Gastrocnemius medialis (tissue), 4 donors: ENCODE measurements around the gene FEZ2.

ENCODE experiments used
- POLR2A ChIP-seq, 2 donors: fragments of 450-650 bp; IDR thresholded peaks; one replicate each; pipeline ENCODE4 v1.6.1; 2017; ENCODE audit warnings: antibody characterized with exemption in 2 of 2, mild to moderate bottlenecking in 2 of 2, moderate library complexity in 2 of 2
- TF ChIP-seq, protein P1 (sequence below), 5 experiments: fragments of 450-650 bp in 3 of 5; fragments of 200-600 bp in 2 of 5; sonication (generic) in 2 of 5; IDR thresholded peaks in 4 of 5; conservative IDR thresholded peaks in 1 of 5; 1 replicate in 4 of 5; 2 replicates in 1 of 5; pipeline ENCODE4 v1.5.1; 2016 to 2019; ENCODE audit warnings: antibody characterized with exemption in 5 of 5, mild to moderate bottlenecking in 3 of 5, moderate library complexity in 3 of 5

DNA sequence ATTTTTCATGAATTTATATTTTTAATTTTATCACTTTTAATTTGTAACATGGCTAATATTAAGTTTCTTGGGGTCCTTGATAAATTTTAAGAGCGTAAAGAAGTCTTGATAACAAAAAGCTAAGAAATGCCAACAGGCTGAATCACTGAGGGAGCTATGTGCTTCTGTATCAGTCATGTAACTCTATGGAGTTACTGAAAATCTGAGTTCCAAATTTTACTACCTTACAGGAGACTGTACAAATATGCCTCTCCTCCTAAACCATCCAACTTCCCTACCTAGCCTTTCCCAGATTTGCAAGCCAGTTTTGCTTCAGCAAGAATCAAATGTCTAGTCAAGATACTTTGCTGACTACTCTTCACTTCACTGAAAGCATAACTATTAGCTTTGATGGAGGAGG is 35.7 kb downstream of the FEZ2 start:
- TF ChIP-seq, protein P1, sequence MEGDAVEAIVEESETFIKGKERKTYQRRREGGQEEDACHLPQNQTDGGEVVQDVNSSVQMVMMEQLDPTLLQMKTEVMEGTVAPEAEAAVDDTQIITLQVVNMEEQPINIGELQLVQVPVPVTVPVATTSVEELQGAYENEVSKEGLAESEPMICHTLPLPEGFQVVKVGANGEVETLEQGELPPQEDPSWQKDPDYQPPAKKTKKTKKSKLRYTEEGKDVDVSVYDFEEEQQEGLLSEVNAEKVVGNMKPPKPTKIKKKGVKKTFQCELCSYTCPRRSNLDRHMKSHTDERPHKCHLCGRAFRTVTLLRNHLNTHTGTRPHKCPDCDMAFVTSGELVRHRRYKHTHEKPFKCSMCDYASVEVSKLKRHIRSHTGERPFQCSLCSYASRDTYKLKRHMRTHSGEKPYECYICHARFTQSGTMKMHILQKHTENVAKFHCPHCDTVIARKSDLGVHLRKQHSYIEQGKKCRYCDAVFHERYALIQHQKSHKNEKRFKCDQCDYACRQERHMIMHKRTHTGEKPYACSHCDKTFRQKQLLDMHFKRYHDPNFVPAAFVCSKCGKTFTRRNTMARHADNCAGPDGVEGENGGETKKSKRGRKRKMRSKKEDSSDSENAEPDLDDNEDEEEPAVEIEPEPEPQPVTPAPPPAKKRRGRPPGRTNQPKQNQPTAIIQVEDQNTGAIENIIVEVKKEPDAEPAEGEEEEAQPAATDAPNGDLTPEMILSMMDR (IDR thresholded peaks at IDR 0.05 in 4 of 5, conservative IDR thresholded peaks at IDR 0.05 in 1 of 5) = no peak
- TF ChIP-seq POLR2A (IDR thresholded peaks at IDR 0.05) = no peak
